ENCODE results near the gene SV2C.

SV2C gene

DNA sequence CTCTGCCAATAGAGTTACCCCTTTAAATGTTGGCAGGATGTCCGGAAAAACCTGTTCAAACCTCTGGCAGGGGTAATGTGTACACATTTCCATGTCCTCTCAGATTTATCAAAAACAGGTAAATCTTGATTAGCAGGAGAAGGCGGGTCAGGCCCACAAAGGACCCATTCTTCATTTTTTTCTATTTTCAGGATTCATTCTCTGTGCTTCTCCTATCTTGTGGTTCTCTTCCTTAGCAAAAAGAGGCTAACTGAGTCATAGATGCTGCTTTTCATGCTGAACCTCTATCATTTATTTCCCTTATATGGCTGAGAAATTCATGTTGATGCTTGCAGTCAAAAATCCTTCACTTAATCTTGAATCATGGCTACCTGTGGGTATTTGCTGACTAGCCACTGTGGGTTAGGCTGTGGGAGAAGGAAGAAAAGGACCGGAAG lies 207.2 kb downstream of the SV2C start:
- ChIA-PET CTCF (no interaction called here), POLR2A (no interaction called here)
- Histone ChIP-seq H3K4me3 (ENCODE audit: low read depth, low read length) (no peak overlapping the region), H3K36me3 (ENCODE audit: control insufficient read depth in 2 of 2, insufficient read depth in 1 of 2, low read length in 2 of 2) (no peaks in the 10 kb centered on the region), H3K9me3 (ENCODE audit: control insufficient read depth, insufficient read depth, low read depth, low read length) (no peaks in the 10 kb centered on the region), H3K4me1 (ENCODE audit: control insufficient read depth, insufficient read depth, low read length) (no peaks in the 10 kb centered on the region), H3K27ac (ENCODE audit: extremely low read depth, low read depth, low read length) (no peak overlapping the region)
- TF ChIP-seq ZFP69B (tag by site-specific recombination; IDR thresholded peaks at IDR 0.05) (no peak), ZNF561 (tag by site-specific recombination; IDR thresholded peaks at IDR 0.05; ENCODE audit: borderline replicate concordance) (no peak), MZF1 (tag by site-specific recombination; IDR thresholded peaks at IDR 0.05; ENCODE audit: borderline replicate concordance) (no peak), ZNF114 (tag by site-specific recombination; IDR thresholded peaks at IDR 0.05) (no peak), ZEB2 (tag by site-specific recombination; IDR thresholded peaks at IDR 0.05) (no peak), ZNF221 (tag by site-specific recombination; IDR thresholded peaks at IDR 0.05; ENCODE audit: borderline replicate concordance) (no peak), ZNF548 (tag by site-specific recombination; IDR thresholded peaks at IDR 0.05) (no peak), ZNF843 (tag by site-specific recombination; IDR thresholded peaks at IDR 0.05) (no peak), ZNF521 (tag by site-specific recombination; IDR thresholded peaks at IDR 0.05) (no peak), MEIS1 (CRISPR knock-in tag; IDR thresholded peaks at IDR 0.05; ENCODE audit: borderline replicate concordance) (no peak), ZNF677 (tag by site-specific recombination; IDR thresholded peaks at IDR 0.05) (no peak), ZNF311 (tag by site-specific recombination; IDR thresholded peaks at IDR 0.05; ENCODE audit: borderline replicate concordance) (no peak), FEZF1 (tag by site-specific recombination; IDR thresholded peaks at IDR 0.05) (no peak), ZNF394 (tag by site-specific recombination; IDR thresholded peaks at IDR 0.05; ENCODE audit: borderline replicate concordance) (no peak), ZNF530 (tag by site-specific recombination; IDR thresholded peaks at IDR 0.05; ENCODE audit: low read depth) (no peak), ZNF404 (tag by site-specific recombination; IDR thresholded peaks at IDR 0.05) (no peak)
- TF ChIP-seq, protein P1, sequence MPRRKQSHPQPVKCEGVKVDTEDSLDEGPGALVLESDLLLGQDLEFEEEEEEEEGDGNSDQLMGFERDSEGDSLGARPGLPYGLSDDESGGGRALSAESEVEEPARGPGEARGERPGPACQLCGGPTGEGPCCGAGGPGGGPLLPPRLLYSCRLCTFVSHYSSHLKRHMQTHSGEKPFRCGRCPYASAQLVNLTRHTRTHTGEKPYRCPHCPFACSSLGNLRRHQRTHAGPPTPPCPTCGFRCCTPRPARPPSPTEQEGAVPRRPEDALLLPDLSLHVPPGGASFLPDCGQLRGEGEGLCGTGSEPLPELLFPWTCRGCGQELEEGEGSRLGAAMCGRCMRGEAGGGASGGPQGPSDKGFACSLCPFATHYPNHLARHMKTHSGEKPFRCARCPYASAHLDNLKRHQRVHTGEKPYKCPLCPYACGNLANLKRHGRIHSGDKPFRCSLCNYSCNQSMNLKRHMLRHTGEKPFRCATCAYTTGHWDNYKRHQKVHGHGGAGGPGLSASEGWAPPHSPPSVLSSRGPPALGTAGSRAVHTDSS (tag by site-specific recombination; IDR thresholded peaks at IDR 0.05), result no peak
- TF ChIP-seq, protein P2, sequence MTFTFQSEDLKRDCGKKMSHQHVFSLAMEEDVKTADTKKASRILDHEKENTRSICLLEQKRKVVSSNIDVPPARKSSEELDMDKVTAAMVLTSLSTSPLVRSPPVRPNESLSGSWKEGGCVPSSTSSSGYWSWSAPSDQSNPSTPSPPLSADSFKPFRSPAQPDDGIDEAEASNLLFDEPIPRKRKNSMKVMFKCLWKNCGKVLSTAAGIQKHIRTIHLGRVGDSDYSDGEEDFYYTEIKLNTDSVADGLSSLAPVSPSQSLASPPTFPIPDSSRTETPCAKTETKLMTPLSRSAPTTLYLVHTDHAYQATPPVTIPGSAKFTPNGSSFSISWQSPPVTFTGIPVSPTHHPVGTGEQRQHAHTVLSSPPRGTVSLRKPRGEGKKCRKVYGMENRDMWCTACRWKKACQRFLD (tag by site-specific recombination; IDR thresholded peaks at IDR 0.05), result no peak
- TF ChIP-seq, protein P3, sequence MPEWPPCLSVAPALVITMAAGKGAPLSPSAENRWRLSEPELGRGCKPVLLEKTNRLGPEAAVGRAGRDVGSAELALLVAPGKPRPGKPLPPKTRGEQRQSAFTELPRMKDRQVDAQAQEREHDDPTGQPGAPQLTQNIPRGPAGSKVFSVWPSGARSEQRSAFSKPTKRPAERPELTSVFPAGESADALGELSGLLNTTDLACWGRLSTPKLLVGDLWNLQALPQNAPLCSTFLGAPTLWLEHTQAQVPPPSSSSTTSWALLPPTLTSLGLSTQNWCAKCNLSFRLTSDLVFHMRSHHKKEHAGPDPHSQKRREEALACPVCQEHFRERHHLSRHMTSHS (tag by site-specific recombination; IDR thresholded peaks at IDR 0.05), result no peak
- TF ChIP-seq, protein P4, sequence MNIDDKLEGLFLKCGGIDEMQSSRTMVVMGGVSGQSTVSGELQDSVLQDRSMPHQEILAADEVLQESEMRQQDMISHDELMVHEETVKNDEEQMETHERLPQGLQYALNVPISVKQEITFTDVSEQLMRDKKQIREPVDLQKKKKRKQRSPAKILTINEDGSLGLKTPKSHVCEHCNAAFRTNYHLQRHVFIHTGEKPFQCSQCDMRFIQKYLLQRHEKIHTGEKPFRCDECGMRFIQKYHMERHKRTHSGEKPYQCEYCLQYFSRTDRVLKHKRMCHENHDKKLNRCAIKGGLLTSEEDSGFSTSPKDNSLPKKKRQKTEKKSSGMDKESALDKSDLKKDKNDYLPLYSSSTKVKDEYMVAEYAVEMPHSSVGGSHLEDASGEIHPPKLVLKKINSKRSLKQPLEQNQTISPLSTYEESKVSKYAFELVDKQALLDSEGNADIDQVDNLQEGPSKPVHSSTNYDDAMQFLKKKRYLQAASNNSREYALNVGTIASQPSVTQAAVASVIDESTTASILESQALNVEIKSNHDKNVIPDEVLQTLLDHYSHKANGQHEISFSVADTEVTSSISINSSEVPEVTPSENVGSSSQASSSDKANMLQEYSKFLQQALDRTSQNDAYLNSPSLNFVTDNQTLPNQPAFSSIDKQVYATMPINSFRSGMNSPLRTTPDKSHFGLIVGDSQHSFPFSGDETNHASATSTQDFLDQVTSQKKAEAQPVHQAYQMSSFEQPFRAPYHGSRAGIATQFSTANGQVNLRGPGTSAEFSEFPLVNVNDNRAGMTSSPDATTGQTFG (tag by site-specific recombination; IDR thresholded peaks at IDR 0.05; ENCODE audit: borderline replicate concordance), result no peak

Measured in HEK293 (cell line).